PC-3 (cell line): ENCODE measurements around the gene GLB1L3.

Source experiments
- EZH2 ChIP-seq: fragments of 300-600 bp; sonication (generic); IDR thresholded peaks from one replicate; pipeline ENCODE4 v1.6.1; 2017; ENCODE audit warnings: antibody characterized with exemption, mild to moderate bottlenecking, low read length; ENCODE audit not compliant: unreplicated experiment
- TF ChIP-seq, protein P1 (sequence below): fragments of 300-600 bp; sonication (generic); conservative IDR thresholded peaks from 2 replicates; pipeline ENCODE4 v1.5.1; 2017; ENCODE audit warnings: antibody characterized with exemption, low read depth, mild to moderate bottlenecking, low read length

DNA sequence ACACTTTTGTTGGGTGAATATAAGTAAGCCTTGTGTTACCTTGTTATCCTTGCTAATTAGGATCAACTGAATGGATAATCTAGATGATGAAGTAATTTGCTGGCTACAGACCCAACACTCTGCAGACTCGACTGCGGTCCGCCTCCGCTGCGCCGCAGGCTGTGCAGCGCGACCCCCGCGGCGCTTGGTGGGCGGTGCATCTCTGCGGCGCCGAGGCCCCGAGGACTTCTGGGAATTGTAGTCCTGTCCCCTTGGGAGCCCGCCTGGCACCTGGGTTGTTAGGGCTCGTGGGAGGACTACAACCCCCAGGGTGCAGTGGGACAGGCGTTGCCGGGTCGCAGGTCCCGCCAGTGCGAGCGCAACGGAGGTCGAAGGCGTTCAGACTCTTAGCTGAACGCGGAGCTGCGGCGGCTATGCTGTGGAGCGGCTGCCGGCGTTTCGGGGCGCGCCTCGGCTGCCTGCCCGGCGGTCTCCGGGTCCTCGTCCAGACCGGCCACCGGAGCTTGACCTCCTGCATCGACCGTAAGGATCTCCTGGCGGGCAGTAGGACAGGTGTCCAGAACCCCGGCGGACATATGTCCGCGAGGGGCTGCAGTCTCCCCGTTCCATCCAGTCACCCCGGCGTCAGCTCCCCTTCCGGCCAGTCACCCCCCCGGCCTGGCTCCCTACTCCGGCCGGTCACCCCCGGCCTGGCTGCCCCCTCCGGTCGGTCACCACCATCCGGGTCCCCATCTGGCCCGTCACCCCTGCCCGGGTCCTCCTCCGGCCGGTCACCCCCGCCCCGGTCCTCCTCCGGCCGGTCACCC is 22.8 kb upstream of the GLB1L3 start, which contains the start of the genes ACAD8 and THYN1:
- TF ChIP-seq, protein P1, sequence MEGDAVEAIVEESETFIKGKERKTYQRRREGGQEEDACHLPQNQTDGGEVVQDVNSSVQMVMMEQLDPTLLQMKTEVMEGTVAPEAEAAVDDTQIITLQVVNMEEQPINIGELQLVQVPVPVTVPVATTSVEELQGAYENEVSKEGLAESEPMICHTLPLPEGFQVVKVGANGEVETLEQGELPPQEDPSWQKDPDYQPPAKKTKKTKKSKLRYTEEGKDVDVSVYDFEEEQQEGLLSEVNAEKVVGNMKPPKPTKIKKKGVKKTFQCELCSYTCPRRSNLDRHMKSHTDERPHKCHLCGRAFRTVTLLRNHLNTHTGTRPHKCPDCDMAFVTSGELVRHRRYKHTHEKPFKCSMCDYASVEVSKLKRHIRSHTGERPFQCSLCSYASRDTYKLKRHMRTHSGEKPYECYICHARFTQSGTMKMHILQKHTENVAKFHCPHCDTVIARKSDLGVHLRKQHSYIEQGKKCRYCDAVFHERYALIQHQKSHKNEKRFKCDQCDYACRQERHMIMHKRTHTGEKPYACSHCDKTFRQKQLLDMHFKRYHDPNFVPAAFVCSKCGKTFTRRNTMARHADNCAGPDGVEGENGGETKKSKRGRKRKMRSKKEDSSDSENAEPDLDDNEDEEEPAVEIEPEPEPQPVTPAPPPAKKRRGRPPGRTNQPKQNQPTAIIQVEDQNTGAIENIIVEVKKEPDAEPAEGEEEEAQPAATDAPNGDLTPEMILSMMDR = no peak
- no peak for TF ChIP-seq EZH2
